HG03159 (cell line): ENCODE measurements around the gene PTPRM.
A peak's percentile ranks its signal among the peaks of the same experiment; 100 is the strongest.
"Not testable (repeated sequence)": the region's sequence is repeated elsewhere in the genome, so short reads cannot be mapped to it uniquely, and the experiment has no call there.

Source experiments
- ATAC-seq: cut with Tn5 transposase; IDR thresholded peaks from one replicate; pipeline ENCODE4 v1.9.1; 2021; ENCODE audit warnings: mild to moderate bottlenecking, moderate library complexity; ENCODE audit not compliant: unreplicated experiment

Gene PTPRM

DNA sequence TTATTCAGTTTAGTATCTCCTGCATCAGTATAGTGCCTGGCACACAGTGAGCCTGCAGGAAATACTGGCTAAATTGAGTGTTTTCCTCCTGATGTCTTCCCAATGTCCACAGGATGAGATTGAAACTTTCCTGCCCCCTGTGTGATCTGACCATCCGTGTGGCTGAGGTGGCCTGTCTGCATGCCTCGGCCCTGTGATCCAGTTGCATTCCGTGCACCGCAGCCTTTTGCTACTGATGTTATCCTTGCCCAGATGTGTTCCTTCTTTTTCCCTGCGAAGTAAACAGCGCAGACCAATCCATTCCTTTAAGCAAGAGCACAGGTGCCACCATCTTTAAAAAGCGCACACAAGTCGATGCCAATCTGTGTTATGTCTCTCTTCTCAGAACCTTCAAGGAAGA is 462.6 kb downstream of the PTPRM start:
- ATAC-seq, result no peak

DNA sequence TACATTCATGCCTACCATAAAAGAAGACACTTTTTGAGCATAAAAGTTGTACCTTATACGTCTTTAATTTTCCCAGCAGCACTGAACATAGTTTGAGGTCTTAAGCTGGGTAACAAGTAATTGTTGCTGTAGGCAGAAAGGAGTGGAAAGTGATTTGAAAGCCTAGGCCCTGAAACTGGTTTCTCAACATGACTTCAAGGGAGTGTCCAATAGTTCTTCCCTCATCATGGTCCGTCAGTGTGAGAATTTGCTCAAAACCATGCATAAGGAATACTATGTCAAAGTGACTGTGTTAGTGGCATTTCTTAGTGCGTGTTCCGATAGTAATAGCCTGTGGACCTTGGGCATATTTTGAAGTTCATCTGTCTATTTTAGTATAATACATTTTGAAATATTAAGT is 463.1 kb downstream of the PTPRM start:
- ATAC-seq, result no peak

GRCh38 chr18:8031496-8031895 is 464.4 kb downstream of the PTPRM start:
- ATAC-seq, result no peak

DNA sequence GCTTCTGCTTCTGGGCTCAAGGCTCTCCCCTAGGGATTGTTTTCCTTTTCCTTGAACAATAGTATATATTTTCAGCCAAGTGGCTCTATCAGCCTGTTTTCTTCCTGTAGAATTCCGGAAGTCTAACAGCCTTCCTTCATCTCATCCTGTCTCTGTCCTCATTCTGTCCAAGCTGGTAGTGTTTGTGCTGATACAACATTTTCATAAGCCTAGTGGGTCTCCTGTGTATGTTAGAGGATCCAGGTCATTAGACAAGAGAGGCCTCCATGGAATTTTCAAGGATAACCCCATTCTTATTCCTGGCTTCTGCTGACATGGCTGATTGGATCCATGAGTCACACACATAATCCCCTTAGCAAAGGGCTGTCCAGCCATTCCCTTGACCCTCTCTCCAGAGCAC is 467.6 kb downstream of the PTPRM start:
- ATAC-seq, result no peak

DNA sequence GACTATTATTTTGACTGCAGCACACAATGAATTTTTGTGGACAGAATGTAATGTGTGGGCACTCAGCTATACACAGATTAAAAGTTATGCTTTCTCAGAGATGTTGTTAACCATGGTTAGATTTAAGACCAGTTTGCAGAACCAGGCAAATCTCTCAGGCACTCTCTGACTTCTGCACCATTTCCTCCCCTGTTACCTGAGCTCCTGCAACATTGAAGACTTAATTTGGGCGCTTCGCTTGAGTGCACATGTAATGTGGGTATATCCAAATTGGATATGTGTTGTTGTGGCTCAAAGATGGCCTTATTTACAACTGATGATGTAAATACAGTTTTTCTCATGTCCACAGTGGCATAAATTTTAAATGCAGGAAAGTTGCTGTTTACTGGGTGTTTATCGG is 469.4 kb downstream of the PTPRM start:
- ATAC-seq, result no peak

DNA sequence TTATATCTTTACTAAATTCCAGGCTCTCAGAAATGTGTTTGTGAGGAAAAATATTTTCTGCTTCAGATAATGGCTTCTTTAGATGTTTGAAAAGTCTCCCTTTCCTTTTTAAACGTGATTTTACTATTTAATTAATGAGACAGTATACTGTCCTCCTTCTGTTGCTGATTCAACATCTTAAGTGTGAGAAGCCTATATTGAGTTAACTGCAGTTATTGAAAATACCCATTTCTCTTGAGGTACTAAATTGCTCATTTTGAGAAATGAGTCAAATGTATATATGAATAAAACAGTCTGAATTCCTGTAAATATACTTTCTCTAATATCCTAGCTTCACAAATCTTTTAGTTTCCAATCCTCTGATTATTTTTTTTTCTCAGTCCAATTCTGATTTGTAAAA is 470.2 kb downstream of the PTPRM start:
- ATAC-seq, result no peak

- ATAC-seq, result no peak
These were observed 472.9 kb downstream of the PTPRM start for GRCh38 chr18:8040021-8040420.

GRCh38 chr18:8041526-8042111 is 474.5 kb downstream of the PTPRM start:
- ATAC-seq, result no peak

GRCh38 chr18:8044004-8044403 is 476.9 kb downstream of the PTPRM start:
- no peak for ATAC-seq

GRCh38 chr18:8045160-8045883 is 478.2 kb downstream of the PTPRM start:
- no peak for ATAC-seq

DNA sequence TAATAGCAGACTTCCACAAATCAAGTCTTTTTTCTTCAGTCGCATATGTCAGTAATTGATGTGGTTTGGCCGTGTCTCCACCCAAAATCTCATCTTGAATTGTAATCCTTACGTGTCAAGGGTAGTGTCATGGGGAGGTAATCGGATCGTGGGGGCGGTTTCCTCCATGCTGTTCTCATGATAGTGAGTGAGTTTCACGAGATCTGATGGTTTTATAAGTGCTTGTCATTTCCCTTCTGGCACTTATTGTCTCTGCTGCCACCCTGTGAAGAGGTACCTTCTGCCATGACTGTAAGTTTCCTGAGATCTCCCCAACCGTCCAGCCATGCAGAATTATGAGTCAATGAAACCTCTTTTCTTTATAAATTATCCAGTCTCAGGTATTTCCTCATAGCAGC is 478.8 kb downstream of the PTPRM start:
- no peak for ATAC-seq

DNA sequence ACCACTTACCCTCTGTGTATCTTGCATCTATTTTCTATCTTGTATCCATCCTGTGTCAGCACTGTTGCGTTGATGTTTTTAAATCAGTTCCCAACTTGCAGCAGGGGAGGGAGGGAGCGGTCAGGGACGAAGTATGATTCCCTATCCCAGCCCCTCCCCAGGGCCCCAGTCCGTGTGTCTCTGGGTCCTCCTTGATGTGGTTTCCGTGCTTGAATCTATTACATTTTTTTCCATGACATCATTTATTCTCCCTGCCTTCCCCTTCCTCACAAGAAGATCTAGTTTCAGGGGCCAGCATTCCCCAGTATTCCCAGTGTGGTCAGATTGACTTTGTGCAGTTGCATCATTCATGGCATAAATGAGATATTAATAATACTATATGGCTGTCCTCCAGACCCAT is 479.3 kb downstream of the PTPRM start:
- ATAC-seq, result no peak

GRCh38 chr18:8049147-8049546 is 482.0 kb downstream of the PTPRM start:
- no peak for ATAC-seq

DNA sequence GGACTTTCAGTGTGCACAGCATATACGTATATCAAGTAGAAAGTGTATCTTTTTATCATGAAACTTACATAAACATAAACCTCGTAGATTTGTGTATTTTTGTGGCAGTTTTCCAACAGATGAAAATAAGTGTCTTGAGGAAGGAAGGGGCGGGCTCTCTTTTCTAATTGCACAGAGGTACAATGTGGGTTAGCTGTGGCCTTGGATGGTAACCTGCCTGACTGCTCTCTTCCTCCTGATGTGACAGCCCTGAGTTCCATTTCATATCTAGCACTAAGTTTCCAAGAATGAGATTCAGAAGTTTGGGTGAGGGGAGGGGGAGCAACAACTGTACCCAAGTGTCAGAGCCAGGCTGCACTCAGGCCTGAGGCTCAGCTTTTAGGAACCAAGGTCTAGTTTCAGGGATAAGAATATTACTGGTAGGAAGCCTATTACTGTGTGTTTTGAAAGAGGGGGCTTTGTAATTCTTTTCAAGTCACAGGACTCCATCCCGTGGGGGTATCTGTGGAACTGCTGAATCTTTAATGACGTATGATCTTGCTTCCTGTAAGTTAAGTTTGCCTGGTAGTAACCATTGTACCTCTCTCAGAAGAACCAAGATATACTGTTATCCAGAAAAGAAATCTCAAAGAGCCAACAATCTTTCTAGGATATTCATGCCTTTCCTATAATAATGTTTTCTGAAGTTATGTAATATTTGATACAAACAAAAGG is 483.7 kb downstream of the PTPRM start:
- no peak for ATAC-seq

GRCh38 chr18:8051453-8051852 is 484.3 kb downstream of the PTPRM start:
- no peak for ATAC-seq

DNA sequence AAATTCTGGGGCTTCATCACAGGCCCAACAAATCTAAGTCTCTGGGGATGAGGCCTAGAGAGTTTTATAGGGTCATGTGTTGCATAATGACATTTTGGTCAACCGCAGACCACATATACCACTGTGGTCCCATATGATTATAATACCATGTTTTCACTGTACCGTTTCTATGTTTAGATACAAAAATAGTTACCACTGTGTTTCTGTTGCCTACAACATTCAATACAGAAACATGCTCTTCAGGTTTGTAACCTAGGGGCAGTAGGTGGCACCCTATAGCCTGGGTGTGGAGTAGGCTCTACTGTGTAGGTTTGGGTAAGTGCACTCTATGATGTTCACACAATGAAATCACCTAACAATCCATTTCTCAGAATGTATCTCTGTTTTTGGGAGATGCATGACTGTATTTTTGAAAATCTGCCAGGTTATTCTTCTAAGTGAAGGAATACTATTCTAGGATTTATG is 485.2 kb downstream of the PTPRM start:
- ATAC-seq, result peak; percentile 46

- ATAC-seq, result no peak
These were observed 489.6 kb downstream of the PTPRM start for GRCh38 chr18:8056723-8057122.

GRCh38 chr18:8063152-8063551 is 496.0 kb downstream of the PTPRM start:
- ATAC-seq, result not testable (repeated sequence)

DNA sequence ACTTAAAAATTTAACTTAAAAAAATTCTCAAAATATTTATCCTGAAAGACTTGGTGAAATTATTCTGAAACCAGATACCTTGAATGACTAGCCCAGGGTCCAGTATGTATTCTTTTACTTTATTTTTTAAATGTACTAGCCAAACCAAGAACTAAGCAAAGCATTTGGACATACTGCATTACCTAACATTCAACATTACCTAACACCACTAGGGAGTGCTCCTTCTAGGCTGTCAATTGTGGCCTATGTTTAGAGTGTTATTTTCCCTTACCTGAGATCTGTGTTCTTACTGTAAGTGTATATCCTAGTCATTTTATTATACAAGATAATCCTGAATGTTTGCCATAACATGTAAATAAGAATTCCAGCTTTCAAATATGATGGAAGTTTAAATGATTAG is 496.6 kb downstream of the PTPRM start:
- ATAC-seq, result no peak

DNA sequence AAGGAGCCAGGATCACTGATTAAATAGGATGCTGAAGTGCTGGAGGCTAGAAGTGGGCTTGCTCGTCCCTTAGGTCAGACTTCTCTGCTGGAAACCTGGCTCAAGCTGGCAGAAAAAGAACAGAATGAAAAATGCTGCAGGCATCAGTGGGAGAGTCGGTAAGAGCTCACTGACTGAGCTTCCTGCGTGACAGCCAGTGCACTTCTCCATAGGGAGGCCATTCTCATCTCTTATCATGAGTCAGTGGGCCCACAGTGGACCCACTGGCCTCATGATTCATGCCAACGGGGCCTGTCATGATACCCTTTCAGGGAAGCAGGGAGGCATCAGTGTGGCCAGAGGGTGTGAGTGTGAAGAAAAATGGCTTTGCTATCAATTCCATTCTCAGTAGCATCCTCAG is 498.2 kb downstream of the PTPRM start:
- no peak for ATAC-seq

DNA sequence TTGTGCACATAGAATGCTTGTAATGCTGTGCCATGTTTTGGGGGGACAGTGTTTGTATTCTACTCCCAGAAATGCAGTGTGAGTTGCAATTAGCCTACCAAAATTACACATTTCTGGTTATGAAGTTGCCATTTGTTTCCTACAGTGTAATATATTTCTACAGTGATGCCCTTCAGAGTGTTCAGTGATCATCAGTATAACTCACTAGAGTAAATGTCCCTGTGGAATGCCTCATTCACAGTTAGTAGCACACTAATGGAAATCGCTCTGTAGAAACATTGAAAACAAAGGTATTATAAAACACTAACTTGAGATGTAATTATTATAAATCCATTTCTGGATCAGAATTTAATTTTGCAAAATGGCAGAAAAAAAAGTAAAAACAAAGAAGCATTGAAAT is 498.7 kb downstream of the PTPRM start:
- ATAC-seq, result no peak

DNA sequence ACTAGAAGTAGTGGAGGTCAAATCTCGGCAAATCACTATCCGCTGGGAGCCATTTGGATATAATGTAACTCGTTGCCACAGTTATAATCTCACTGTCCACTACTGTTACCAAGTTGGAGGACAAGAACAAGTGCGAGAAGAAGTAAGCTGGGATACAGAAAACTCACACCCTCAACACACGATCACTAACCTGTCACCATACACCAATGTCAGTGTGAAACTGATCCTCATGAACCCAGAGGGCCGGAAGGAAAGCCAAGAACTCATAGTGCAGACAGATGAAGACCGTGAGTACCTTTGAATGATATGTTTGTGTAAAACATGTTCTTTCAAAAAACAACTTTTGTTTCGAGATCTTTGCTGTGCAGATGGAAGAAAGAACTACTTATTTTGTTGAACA is 502.6 kb downstream of the PTPRM start:
- ATAC-seq, result no peak
